ENCODE measurements around the gene HTRA2.

DNA sequence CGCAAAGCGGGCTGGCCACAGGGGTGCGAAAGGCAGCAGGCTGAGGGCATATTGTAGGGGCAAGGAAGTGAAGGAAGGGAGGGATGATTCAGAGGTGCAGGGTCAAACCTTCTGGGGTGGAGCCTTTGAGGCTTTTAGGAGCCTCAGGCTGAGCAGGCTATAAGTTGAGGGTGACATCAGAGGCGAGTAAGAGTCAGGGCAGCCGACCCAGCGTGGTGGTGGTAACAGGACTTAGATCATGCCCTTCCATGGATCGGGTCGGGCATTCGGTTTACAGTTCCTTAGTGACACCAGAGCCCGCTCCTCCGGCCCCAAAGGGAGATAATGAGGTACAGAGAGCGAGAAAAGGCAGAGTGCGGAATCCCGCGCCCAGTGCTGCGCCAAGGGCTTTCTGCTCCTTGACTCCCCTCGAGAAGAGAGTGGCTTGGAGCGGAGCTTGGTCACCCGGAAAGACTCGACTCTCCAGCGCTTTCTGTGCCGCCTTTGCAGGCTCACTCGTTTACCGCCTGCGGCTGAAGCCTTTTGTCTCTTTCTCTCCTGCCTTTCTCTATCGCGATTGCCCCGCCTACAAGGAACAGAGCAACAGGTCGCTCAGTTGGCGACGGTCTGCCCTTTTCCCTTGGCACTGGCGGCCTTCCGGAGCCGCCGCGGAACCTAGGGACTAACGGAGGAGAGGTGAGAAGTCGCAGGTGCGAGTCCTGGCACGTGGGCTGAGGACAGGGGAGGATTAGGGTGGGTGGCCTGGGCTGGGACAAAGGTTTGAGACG lies 31.1 kb upstream of the HTRA2 start:
- TF ChIP-seq, protein P1, sequence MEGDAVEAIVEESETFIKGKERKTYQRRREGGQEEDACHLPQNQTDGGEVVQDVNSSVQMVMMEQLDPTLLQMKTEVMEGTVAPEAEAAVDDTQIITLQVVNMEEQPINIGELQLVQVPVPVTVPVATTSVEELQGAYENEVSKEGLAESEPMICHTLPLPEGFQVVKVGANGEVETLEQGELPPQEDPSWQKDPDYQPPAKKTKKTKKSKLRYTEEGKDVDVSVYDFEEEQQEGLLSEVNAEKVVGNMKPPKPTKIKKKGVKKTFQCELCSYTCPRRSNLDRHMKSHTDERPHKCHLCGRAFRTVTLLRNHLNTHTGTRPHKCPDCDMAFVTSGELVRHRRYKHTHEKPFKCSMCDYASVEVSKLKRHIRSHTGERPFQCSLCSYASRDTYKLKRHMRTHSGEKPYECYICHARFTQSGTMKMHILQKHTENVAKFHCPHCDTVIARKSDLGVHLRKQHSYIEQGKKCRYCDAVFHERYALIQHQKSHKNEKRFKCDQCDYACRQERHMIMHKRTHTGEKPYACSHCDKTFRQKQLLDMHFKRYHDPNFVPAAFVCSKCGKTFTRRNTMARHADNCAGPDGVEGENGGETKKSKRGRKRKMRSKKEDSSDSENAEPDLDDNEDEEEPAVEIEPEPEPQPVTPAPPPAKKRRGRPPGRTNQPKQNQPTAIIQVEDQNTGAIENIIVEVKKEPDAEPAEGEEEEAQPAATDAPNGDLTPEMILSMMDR (IDR thresholded peaks at IDR 0.05; ENCODE audit: low read depth, low read length, missing input control): no peak
- TF ChIP-seq, protein P2, sequence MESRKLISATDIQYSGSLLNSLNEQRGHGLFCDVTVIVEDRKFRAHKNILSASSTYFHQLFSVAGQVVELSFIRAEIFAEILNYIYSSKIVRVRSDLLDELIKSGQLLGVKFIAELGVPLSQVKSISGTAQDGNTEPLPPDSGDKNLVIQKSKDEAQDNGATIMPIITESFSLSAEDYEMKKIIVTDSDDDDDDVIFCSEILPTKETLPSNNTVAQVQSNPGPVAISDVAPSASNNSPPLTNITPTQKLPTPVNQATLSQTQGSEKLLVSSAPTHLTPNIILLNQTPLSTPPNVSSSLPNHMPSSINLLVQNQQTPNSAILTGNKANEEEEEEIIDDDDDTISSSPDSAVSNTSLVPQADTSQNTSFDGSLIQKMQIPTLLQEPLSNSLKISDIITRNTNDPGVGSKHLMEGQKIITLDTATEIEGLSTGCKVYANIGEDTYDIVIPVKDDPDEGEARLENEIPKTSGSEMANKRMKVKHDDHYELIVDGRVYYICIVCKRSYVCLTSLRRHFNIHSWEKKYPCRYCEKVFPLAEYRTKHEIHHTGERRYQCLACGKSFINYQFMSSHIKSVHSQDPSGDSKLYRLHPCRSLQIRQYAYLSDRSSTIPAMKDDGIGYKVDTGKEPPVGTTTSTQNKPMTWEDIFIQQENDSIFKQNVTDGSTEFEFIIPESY (IDR thresholded peaks at IDR 0.05): no peak
- no peak for TF ChIP-seq YY1 (IDR thresholded peaks at IDR 0.05)
- TF ChIP-seq, protein P3, sequence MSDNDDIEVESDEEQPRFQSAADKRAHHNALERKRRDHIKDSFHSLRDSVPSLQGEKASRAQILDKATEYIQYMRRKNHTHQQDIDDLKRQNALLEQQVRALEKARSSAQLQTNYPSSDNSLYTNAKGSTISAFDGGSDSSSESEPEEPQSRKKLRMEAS (IDR thresholded peaks at IDR 0.05): no peak

All from liver (tissue), 2 donors.